OCI-LY1 (cell line): ENCODE results near the gene RPP25L.

Experiments used
- H2AFZ ChIP-seq: fragments of 200-600 bp; sonication (generic), shearing (Covaris generic); 2 replicates; pipeline ENCODE4 v1.6.0; 2014; ENCODE audit warnings: antibody characterized with exemption, mild to moderate bottlenecking, low read length
- H3F3A ChIP-seq: fragments of 200-600 bp; sonication (generic), shearing (Covaris generic); 2 replicates; pipeline ENCODE4 v1.6.0; 2014; ENCODE audit warnings: mild to moderate bottlenecking, antibody characterized with exemption, low read length, moderate library complexity; ENCODE audit not compliant: insufficient read depth
- H3K27ac ChIP-seq: fragments of 200-600 bp; sonication (generic); 2 replicates; pipeline ENCODE4 v1.5.1; 2014; ENCODE audit warnings: low read length, mixed run types, mild to moderate bottlenecking, low read depth; ENCODE audit not compliant: poor library complexity, severe bottlenecking
- H3K27me3 ChIP-seq: fragments of 200-600 bp; sonication (generic); 2 replicates; pipeline ENCODE4 v1.6.0; 2014; ENCODE audit warnings: antibody characterized with exemption, mild to moderate bottlenecking, low read length, moderate library complexity; ENCODE audit not compliant: insufficient read depth
- H3K36me3 ChIP-seq: fragments of 200-600 bp; sonication (generic); 2 replicates; pipeline ENCODE4 v1.6.1; 2014; ENCODE audit warnings: mild to moderate bottlenecking, antibody characterized with exemption, low read length, moderate library complexity, mixed read lengths; ENCODE audit not compliant: insufficient read depth
- H3K4me1 ChIP-seq: fragments of 200-600 bp; sonication (generic); 2 replicates; pipeline ENCODE4 v1.5.1; 2014; ENCODE audit warnings: mild to moderate bottlenecking, low read length, moderate library complexity; ENCODE audit not compliant: insufficient read depth, severe bottlenecking
- H3K4me2 ChIP-seq: fragments of 200-600 bp; sonication (generic), shearing (Covaris generic); 2 replicates; pipeline ENCODE4 v1.6.1; 2014; ENCODE audit warnings: low read length
- H3K4me3 ChIP-seq: fragments of 200-600 bp; sonication (generic); 2 replicates; pipeline ENCODE4 v1.5.1; 2014; ENCODE audit warnings: low read length, low read depth, mild to moderate bottlenecking, mixed read lengths; ENCODE audit not compliant: poor library complexity, severe bottlenecking
- H3K79me2 ChIP-seq: fragments of 200-600 bp; shearing (Covaris generic); 2 replicates; pipeline ENCODE4 v1.6.1; 2016; ENCODE audit warnings: mixed run types, low read length, mixed read lengths; ENCODE audit not compliant: insufficient read depth
- H3K9ac ChIP-seq: fragments of 200-600 bp; sonication (generic), shearing (Covaris generic); 2 replicates; pipeline ENCODE4 v1.6.1; 2014; ENCODE audit warnings: mild to moderate bottlenecking, low read length, mixed read lengths
- H3K9me2 ChIP-seq: fragments of 200-600 bp; sonication (generic), shearing (Covaris generic); 2 replicates; pipeline ENCODE4 v1.6.1; 2014; ENCODE audit warnings: low read depth, mild to moderate bottlenecking, low read length, mixed read lengths
- H3K9me3 ChIP-seq: fragments of 200-600 bp; shearing (Covaris generic); 2 replicates; pipeline ENCODE4 v1.6.1; 2014; ENCODE audit warnings: low read length, mixed read lengths
- H4K20me1 ChIP-seq: fragments of 200-600 bp; sonication (generic), shearing (Covaris generic); 2 replicates; pipeline ENCODE4 v1.6.0; 2016; ENCODE audit warnings: mild to moderate bottlenecking, low read length; ENCODE audit not compliant: insufficient read depth
- EZH2 ChIP-seq: fragments of 200-600 bp; sonication (generic), shearing (Covaris generic); IDR thresholded peaks from 2 replicates; pipeline ENCODE4 v1.8.0; 2017; ENCODE audit warnings: borderline replicate concordance, mixed run types, mild to moderate bottlenecking, antibody characterized with exemption, low read length, moderate library complexity, mixed read lengths
- TF ChIP-seq, protein P1 (sequence below): fragments of 200-600 bp; sonication (generic), shearing (Covaris generic); IDR thresholded peaks from 2 replicates; pipeline ENCODE4 v1.5.1; 2017; ENCODE audit warnings: mild to moderate bottlenecking, antibody characterized with exemption, low read length, moderate library complexity, mixed read lengths

RPP25L gene

GRCh38 chr9:34630402-34631154 lies 18.7 kb upstream of the RPP25L start:
- H3K9me2 ChIP-seq: no peaks in the 10 kb centered on the region
- H3K79me2 ChIP-seq: no peaks in the 10 kb centered on the region
- H3K27me3 ChIP-seq: peaks cover 15% of the 10 kb centered on the region; the same call in 1 of the 2 replicates
- peaks cover 14% of the 10 kb centered on the region for H3K4me1 ChIP-seq
- H3K9me3 ChIP-seq: no peaks in the 10 kb centered on the region
- no peak overlapping the region for H3K27ac ChIP-seq
- peaks cover 13% of the 10 kb centered on the region for H3K36me3 ChIP-seq
- H4K20me1 ChIP-seq: no peaks in the 10 kb centered on the region
- H3K4me3 ChIP-seq: no peak overlapping the region
- no peak overlapping the region for H2AFZ ChIP-seq
- H3F3A ChIP-seq: no peaks in the 10 kb centered on the region
- TF ChIP-seq, protein P1, sequence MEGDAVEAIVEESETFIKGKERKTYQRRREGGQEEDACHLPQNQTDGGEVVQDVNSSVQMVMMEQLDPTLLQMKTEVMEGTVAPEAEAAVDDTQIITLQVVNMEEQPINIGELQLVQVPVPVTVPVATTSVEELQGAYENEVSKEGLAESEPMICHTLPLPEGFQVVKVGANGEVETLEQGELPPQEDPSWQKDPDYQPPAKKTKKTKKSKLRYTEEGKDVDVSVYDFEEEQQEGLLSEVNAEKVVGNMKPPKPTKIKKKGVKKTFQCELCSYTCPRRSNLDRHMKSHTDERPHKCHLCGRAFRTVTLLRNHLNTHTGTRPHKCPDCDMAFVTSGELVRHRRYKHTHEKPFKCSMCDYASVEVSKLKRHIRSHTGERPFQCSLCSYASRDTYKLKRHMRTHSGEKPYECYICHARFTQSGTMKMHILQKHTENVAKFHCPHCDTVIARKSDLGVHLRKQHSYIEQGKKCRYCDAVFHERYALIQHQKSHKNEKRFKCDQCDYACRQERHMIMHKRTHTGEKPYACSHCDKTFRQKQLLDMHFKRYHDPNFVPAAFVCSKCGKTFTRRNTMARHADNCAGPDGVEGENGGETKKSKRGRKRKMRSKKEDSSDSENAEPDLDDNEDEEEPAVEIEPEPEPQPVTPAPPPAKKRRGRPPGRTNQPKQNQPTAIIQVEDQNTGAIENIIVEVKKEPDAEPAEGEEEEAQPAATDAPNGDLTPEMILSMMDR: no peak
- no peak for TF ChIP-seq EZH2
- no peak overlapping the region for H3K9ac ChIP-seq
- no peak overlapping the region for H3K4me2 ChIP-seq

GRCh38 chr9:34629491-34629808 lies 17.6 kb upstream of the RPP25L start:
- Histone ChIP-seq H3K9me3 (no peaks in the 10 kb centered on the region), H4K20me1 (no peaks in the 10 kb centered on the region), H3K9me2 (no peaks in the 10 kb centered on the region), H3K27me3 (peaks cover 15% of the 10 kb centered on the region; the same call in 1 of the 2 replicates), H3K79me2 (no peaks in the 10 kb centered on the region), H3K27ac (no peak overlapping the region), H3K4me2 (peak overlapping the region; percentile 50), H3K4me3 (peak overlapping the region; percentile 44), H3K36me3 (peaks cover 1% of the 10 kb centered on the region; the same call in 1 of the 2 replicates), H3F3A (no peaks in the 10 kb centered on the region), H3K4me1 (peaks cover 11% of the 10 kb centered on the region), H3K9ac (no peak overlapping the region), H2AFZ (no peak overlapping the region)
- TF ChIP-seq, protein P1: no peak
- no peak for TF ChIP-seq EZH2

- H3K27me3 ChIP-seq: peaks cover 15% of the 10 kb centered on the region; the same call in 1 of the 2 replicates
- peaks cover 14% of the 10 kb centered on the region for H3K4me1 ChIP-seq
- H3F3A ChIP-seq: no peaks in the 10 kb centered on the region
- no peaks in the 10 kb centered on the region for H3K9me2 ChIP-seq
- TF ChIP-seq, protein P1: no peak
- no peak for TF ChIP-seq EZH2
- peak within 1 kb of the TSS; percentile 50 for H3K4me2 ChIP-seq
- H3K9me3 ChIP-seq: no peaks in the 10 kb centered on the region
- H3K36me3 ChIP-seq: no peaks in the 10 kb centered on the region
- H3K4me3 ChIP-seq: peak within 1 kb of the TSS; percentile 44
- H4K20me1 ChIP-seq: no peaks in the 10 kb centered on the region
- no peak within 1 kb of the TSS for H2AFZ ChIP-seq
- H3K79me2 ChIP-seq: no peaks in the 10 kb centered on the region
- H3K27ac ChIP-seq: no peak within 1 kb of the TSS
- no peak within 1 kb of the TSS; the same call in 1 of the 2 replicates for H3K9ac ChIP-seq
Observed at GRCh38 chr9:34628656-34629490, 17.0 kb upstream of the RPP25L start, which contains the start of gene ARID3C. Gene ARID3C, minus strand, starts transcription at chr9:34629066. Its CDS starts 1,052 bp downstream, at chr9:34628014.
